SJCRH30 (cell line): ENCODE results near the gene SLC6A6. TPM values are rescaled to one million over a fixed set of nuclear protein-coding genes. Genes with fewer than 3 reads are reported as not detected.
"Not testable (repeated sequence)": the region's sequence is repeated elsewhere in the genome, so short reads cannot be mapped to it uniquely, and the experiment has no call there.

Source experiments
- DNase-seq, 2 experiments: peaks; one replicate each; pipeline ENCODE4 v3.0.0-alpha.2; 2015 to 2020
- H3K27ac ChIP-seq: fragments of 250-450 bp; sonication (Bioruptor Pico); 2 replicates; pipeline ENCODE4 v1.5.1; 2020; ENCODE audit warnings: mild to moderate bottlenecking, moderate library complexity
- H3K27me3 ChIP-seq: fragments of 250-450 bp; sonication (Bioruptor Pico); 2 replicates; pipeline ENCODE4 v1.5.1; 2020; ENCODE audit warnings: mild to moderate bottlenecking, moderate library complexity
- H3K36me3 ChIP-seq: fragments of 250-450 bp; sonication (Bioruptor Pico); 2 replicates; pipeline ENCODE4 v1.5.1; 2020; ENCODE audit warnings: mild to moderate bottlenecking, moderate library complexity
- H3K4me1 ChIP-seq: fragments of 250-450 bp; sonication (Bioruptor Pico); 2 replicates; pipeline ENCODE4 v1.5.1; 2020; ENCODE audit warnings: mild to moderate bottlenecking, moderate library complexity
- H3K4me3 ChIP-seq: fragments of 250-450 bp; sonication (Bioruptor Pico); 2 replicates; pipeline ENCODE4 v1.5.1; 2020; ENCODE audit warnings: mild to moderate bottlenecking, moderate library complexity
- H3K9me3 ChIP-seq: fragments of 250-450 bp; sonication (Bioruptor Pico); replicated peaks from 2 replicates; pipeline ENCODE4 v1.5.1; 2020; ENCODE audit warnings: mild to moderate bottlenecking, moderate library complexity
- total RNA-seq: library from RNA; depleted of rRNA; stranded (reverse); fragments of >200 nt; shearing (Covaris generic); gene quantifications from 2 replicates; pipeline ENCODE4 v1.2.3, GENCODE V29; 2014

Gene SLC6A6
- total RNA-seq, 1 experiment from 2014 or later: 10.9 TPM

GRCh38 chr3:14401692-14402303 is 608 bp upstream of the SLC6A6 start:
- Histone ChIP-seq H3K4me3 (peak overlapping the region; percentile 76), H3K36me3 (no peaks in the 10 kb centered on the region), H3K27me3 (0 out of 2 replicates have a peak, but pooled peaks cover 4% of the 10 kb centered on the region), H3K4me1 (0 out of 2 replicates have a peak, but pooled peaks cover 4% of the 10 kb centered on the region), H3K27ac (no peak overlapping the region), H3K9me3 (no peaks in the 10 kb centered on the region)
- no peak for DNase-seq

GRCh38 chr3:14403619-14404155 is 1.3 kb downstream of the SLC6A6 start:
- peak; percentile 43 to 50 for DNase-seq
- H3K9me3 ChIP-seq: no peaks in the 10 kb centered on the region
- H3K4me3 ChIP-seq: peak overlapping the region; percentile 76
- H3K27me3 ChIP-seq: 0 out of 2 replicates have a peak, but pooled peaks cover 4% of the 10 kb centered on the region
- H3K36me3 ChIP-seq: no peaks in the 10 kb centered on the region
- H3K4me1 ChIP-seq: 0 out of 2 replicates have a peak, but pooled peaks cover 4% of the 10 kb centered on the region
- H3K27ac ChIP-seq: no peak overlapping the region

GRCh38 chr3:14404186-14404585 is 1.8 kb downstream of the SLC6A6 start:
- no peak for DNase-seq
- Histone ChIP-seq H3K27me3 (0 out of 2 replicates have a peak, but pooled peaks cover 4% of the 10 kb centered on the region), H3K27ac (no peak overlapping the region), H3K4me1 (0 out of 2 replicates have a peak, but pooled peaks cover 4% of the 10 kb centered on the region), H3K36me3 (no peaks in the 10 kb centered on the region), H3K4me3 (peak overlapping the region; percentile 76), H3K9me3 (no peaks in the 10 kb centered on the region)

- Histone ChIP-seq H3K36me3 (no peaks in the 10 kb centered on the region), H3K4me3 (no peak overlapping the region; the same call in 1 of the 2 replicates), H3K27ac (no peak overlapping the region), H3K4me1 (0 out of 2 replicates have a peak, but pooled peaks cover 4% of the 10 kb centered on the region), H3K9me3 (no peaks in the 10 kb centered on the region), H3K27me3 (0 out of 2 replicates have a peak, but pooled peaks cover 1% of the 10 kb centered on the region)
- no peak for DNase-seq
Observed at GRCh38 chr3:14404631-14405359, 2.4 kb downstream of the SLC6A6 start.

GRCh38 chr3:14405360-14406238 is 3.2 kb downstream of the SLC6A6 start:
- no peak for DNase-seq
- Histone ChIP-seq H3K4me3 (no peak overlapping the region), H3K9me3 (no peaks in the 10 kb centered on the region), H3K27me3 (no peaks in the 10 kb centered on the region), H3K4me1 (0 out of 2 replicates have a peak, but pooled peaks cover 4% of the 10 kb centered on the region), H3K27ac (no peak overlapping the region), H3K36me3 (no peaks in the 10 kb centered on the region)

GRCh38 chr3:14406336-14406735 is 3.9 kb downstream of the SLC6A6 start:
- Histone ChIP-seq H3K4me1 (0 out of 2 replicates have a peak, but pooled peaks cover 4% of the 10 kb centered on the region), H3K9me3 (no peaks in the 10 kb centered on the region), H3K27ac (no peak overlapping the region), H3K4me3 (no peak overlapping the region), H3K27me3 (no peaks in the 10 kb centered on the region), H3K36me3 (no peaks in the 10 kb centered on the region)
- DNase-seq: no peak

- no peaks in the 10 kb centered on the region for H3K9me3 ChIP-seq
- DNase-seq: no peak
- no peaks in the 10 kb centered on the region for H3K27me3 ChIP-seq
- H3K36me3 ChIP-seq: no peaks in the 10 kb centered on the region
- H3K4me3 ChIP-seq: no peak overlapping the region
- no peak overlapping the region for H3K27ac ChIP-seq
- H3K4me1 ChIP-seq: peaks cover 6% of the 10 kb centered on the region; the same call in 1 of the 2 replicates
Observed at GRCh38 chr3:14406766-14407165, 4.4 kb downstream of the SLC6A6 start.

GRCh38 chr3:14407203-14407602 is 4.8 kb downstream of the SLC6A6 start:
- Histone ChIP-seq H3K27ac (no peak overlapping the region), H3K4me3 (no peak overlapping the region), H3K4me1 (peaks cover 10% of the 10 kb centered on the region), H3K36me3 (no peaks in the 10 kb centered on the region), H3K27me3 (no peaks in the 10 kb centered on the region), H3K9me3 (no peaks in the 10 kb centered on the region)
- no peak for DNase-seq

GRCh38 chr3:14409779-14410063 is 7.3 kb downstream of the SLC6A6 start:
- not testable (repeated sequence) for H3K9me3 ChIP-seq, H3K27ac ChIP-seq, DNase-seq, H3K36me3 ChIP-seq, H3K27me3 ChIP-seq, H3K4me3 ChIP-seq
- H3K4me1 ChIP-seq: peaks cover 19% of the 10 kb centered on the region

- Histone ChIP-seq H3K9me3 (no peaks in the 10 kb centered on the region), H3K27ac (no peak overlapping the region), H3K4me1 (peaks cover 19% of the 10 kb centered on the region), H3K27me3 (no peaks in the 10 kb centered on the region), H3K36me3 (no peaks in the 10 kb centered on the region), H3K4me3 (no peak overlapping the region)
- DNase-seq: no peak
Observed at GRCh38 chr3:14410106-14410502, 7.7 kb downstream of the SLC6A6 start.

- H3K36me3 ChIP-seq: no peaks in the 10 kb centered on the region
- H3K27ac ChIP-seq: no peak overlapping the region
- H3K4me1 ChIP-seq: peaks cover 19% of the 10 kb centered on the region
- no peak for DNase-seq
- H3K27me3 ChIP-seq: no peaks in the 10 kb centered on the region
- no peaks in the 10 kb centered on the region for H3K9me3 ChIP-seq
- no peak overlapping the region for H3K4me3 ChIP-seq
Observed at GRCh38 chr3:14410503-14411165, 8.2 kb downstream of the SLC6A6 start.

GRCh38 chr3:14411166-14411526 is 8.7 kb downstream of the SLC6A6 start:
- peaks cover 19% of the 10 kb centered on the region for H3K4me1 ChIP-seq
- no peaks in the 10 kb centered on the region for H3K36me3 ChIP-seq
- DNase-seq: no peak
- H3K27ac ChIP-seq: no peak overlapping the region
- no peaks in the 10 kb centered on the region for H3K9me3 ChIP-seq
- no peak overlapping the region for H3K4me3 ChIP-seq
- H3K27me3 ChIP-seq: no peaks in the 10 kb centered on the region

GRCh38 chr3:14411988-14412387 is 9.6 kb downstream of the SLC6A6 start:
- Histone ChIP-seq H3K4me1 (peaks cover 19% of the 10 kb centered on the region), H3K27me3 (no peaks in the 10 kb centered on the region), H3K36me3 (no peaks in the 10 kb centered on the region), H3K4me3 (no peak overlapping the region), H3K9me3 (no peaks in the 10 kb centered on the region), H3K27ac (no peak overlapping the region)
- no peak for DNase-seq

- H3K4me1 ChIP-seq: peaks cover 19% of the 10 kb centered on the region
- H3K36me3 ChIP-seq: no peaks in the 10 kb centered on the region
- no peaks in the 10 kb centered on the region for H3K9me3 ChIP-seq
- peak; percentile 53 to 54 for DNase-seq
- no peaks in the 10 kb centered on the region for H3K27me3 ChIP-seq
- no peak overlapping the region for H3K4me3 ChIP-seq
- H3K27ac ChIP-seq: no peak overlapping the region
Observed at GRCh38 chr3:14412831-14413380, 10.5 kb downstream of the SLC6A6 start.
